Stimulated activated CD8-positive, alpha-beta memory T cell treated with anti-CD3 and anti-CD28 coated beads, Interleukin-4, amount 100 ng/mL, for 48 hours (primary cell): ENCODE results near the gene ATP5MG.
"Not testable (repeated sequence)": the region's sequence is repeated elsewhere in the genome, so short reads cannot be mapped to it uniquely, and the experiment has no call there.

Source experiments
- DNase-seq: peaks from one replicate; pipeline ENCODE4 v3.0.0-alpha.2; 2020

The ATP5MG gene, protein sequence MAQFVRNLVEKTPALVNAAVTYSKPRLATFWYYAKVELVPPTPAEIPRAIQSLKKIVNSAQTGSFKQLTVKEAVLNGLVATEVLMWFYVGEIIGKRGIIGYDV

DNA sequence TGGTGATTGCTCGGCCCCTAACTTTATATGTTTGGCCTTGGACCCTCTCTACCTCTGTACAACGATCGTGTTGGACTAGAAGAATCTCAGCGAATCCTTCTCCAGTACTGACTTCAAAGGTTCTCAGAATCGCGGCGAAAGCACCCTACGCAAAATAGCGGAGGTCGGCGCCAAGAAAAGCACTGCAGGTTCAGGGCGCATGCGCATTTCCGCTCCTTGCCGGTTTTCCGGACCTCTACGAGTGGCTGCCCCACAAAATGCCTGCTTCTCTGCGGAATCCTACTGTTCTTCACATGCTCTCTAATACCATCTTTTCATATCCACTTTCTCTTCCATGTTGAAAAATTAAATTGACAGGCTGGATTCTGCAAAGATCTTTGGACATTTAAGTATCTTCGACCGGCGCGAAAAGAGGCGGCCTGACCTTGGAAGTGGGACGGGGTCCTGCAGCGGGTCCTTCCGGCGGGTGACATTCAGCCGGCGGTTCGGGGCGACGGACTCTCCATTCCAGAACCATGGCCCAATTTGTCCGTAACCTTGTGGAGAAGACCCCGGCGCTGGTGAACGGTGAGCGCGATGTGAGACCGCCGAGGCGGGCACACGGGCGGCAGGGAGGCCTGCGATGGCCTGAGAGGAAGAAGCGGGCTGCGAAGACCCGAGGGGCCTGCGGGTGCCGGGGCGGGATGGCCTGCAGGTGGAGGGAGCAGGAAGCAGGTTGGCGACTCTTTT, at the start of gene ATP5MG:
TSS of gene ATP5MG (plus strand) at position 456 of the 729 bp plus-strand sequence. CDS start at position 516, 60 bp downstream.
- peak; percentile 95 for DNase-seq

GRCh38 chr11:118353084-118353710, 48.2 kb upstream of the ATP5MG start:
- no peak for DNase-seq

- DNase-seq: no peak
Measured at GRCh38 chr11:118358071-118358470, 43.3 kb upstream of the ATP5MG start.

DNA sequence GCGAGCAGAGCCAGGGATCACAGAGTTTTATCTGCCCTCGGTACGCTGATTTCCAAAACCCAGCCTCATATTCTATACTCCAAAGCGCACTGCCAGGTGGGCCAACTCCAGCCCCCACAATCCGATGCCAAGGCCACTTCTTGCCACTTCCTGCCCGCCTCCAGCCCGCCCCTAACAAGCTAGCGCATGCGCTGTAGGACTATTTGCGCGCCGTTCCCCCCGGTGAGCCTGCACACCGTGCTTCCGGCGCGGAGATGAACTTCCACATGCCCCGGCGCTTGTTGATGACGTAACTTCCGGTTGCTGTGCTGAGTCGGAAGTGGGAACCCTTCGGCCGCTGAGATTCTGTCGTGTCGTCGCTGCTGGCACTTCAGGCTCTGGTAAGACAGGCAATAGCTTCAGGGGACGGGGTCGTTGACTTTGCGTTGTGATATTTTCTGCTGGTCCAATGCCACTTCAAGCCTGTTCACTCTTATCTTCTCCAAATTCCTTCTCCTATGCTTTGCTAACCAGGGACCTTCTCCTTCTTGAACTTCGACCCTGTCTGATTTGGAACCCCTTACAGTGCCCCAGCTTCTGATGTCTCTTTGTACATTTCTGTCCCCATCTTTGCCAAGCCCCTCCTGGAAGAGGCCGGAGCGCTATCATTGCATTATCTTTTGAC, 42.0 kb upstream of the ATP5MG start, which contains the start of gene UBE4A:
TSS of gene UBE4A (plus strand) at position 306 of the 664 bp plus-strand sequence. CDS start 5,481 bp downstream, outside the sequence.
- DNase-seq: peak; percentile 99

GRCh38 chr11:118364956-118365615, 36.3 kb upstream of the ATP5MG start:
- no peak for DNase-seq

GRCh38 chr11:118366287-118366686, 35.1 kb upstream of the ATP5MG start:
- no peak for DNase-seq

DNA sequence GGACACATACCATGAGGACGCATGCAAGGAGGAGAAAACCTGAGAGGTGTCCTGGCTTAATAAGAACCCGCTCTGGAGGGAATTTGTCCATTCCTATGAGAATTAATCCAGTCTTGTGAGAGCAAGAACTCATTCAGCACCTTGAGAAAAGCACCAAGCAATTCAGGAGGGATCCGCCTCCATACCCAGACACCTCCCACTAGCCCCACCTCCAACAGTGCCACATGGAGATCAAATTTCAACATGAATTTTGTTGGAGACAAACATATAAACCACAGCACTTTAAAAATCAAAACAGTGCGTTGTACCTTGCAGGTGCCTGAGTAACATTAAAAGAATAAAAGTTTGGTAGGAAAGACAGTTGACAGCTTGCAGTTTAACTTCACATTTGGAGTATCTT, 30.6 kb upstream of the ATP5MG start:
- DNase-seq: no peak

- no peak for DNase-seq
Measured at GRCh38 chr11:118373263-118373662, 28.1 kb upstream of the ATP5MG start.

DNA sequence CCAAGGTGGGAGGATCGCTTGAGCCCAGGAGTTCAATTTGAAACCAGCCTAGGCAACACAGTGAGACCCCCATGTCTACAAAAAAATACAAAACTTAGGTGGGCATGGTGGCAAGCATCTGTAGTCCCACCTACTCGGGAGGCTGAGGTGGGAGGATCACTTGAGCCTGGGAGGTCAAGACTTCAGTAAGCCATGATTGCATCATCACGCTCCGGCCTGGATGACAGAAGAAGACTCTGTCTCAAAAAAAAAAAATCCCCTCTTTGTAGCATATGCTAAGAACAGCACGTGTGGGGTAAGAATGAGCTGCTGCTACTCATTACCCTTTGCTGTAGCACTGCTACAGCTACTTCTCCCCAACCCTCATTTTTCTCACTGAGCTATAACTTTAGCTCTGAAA, 27.5 kb upstream of the ATP5MG start:
- DNase-seq: no peak

GRCh38 chr11:118374729-118375128, 26.7 kb upstream of the ATP5MG start:
- DNase-seq: no peak

- no peak for DNase-seq
Measured at GRCh38 chr11:118375978-118376377, 25.4 kb upstream of the ATP5MG start.

GRCh38 chr11:118379497-118379896, 21.9 kb upstream of the ATP5MG start:
- no peak for DNase-seq

GRCh38 chr11:118380571-118380970, 20.8 kb upstream of the ATP5MG start:
- DNase-seq: no peak

DNA sequence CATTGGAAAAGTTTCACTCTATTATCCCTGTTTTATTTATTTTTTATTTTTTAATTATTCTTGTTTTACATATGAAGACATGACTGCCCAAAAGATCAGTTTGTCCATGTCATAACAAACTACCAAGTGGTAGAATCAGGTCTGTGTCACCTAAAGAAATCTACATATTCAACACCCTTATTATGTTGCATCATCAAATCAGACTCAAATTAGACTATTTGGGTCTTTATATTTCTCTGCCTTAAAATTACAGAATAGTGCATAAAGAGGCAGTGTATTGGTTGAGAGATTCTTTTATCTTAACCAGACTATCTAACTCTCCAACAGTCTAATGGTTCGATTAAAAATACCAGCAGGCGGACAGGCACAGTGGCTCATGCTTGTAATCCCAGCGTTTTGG, 18.5 kb upstream of the ATP5MG start:
- DNase-seq: no peak

DNA sequence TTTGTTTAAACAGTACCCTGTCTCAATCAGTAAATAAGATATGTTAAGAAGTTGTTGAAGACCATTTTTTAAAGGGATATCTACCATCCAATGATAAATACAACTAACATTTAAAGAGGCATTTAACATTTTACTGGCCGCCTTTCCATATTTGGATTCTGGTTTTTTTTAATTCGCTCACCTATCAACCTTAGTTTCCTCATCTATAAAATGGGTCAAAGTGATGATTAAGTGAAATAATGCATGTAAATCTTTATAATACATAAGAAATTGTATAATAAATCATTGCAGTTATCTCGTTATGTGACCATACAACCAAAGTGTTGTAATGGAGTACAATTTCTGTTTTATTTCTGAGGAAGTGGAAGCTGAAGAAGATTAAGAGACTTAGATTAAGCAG, 17.7 kb upstream of the ATP5MG start:
- no peak for DNase-seq

DNA sequence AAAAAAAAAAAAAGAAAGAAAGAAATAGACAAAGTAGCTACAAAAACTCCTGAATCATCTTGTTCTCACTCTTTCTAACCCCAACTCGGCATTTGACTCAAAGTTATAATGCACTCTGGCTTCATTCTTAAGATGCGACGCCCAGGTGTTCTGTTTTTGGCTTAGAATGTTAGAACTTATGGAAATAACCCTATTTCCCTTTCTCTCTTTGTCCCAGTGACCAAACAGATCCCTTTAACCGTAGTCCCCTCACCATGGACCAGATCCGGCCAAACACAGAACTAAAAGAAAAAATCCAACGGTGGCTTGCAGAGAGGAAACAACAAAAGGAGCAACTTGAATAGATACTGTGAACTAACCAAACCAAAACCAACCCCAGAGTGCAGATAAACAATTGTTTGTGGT, 5.3 kb upstream of the ATP5MG start:
- no peak for DNase-seq

DNA sequence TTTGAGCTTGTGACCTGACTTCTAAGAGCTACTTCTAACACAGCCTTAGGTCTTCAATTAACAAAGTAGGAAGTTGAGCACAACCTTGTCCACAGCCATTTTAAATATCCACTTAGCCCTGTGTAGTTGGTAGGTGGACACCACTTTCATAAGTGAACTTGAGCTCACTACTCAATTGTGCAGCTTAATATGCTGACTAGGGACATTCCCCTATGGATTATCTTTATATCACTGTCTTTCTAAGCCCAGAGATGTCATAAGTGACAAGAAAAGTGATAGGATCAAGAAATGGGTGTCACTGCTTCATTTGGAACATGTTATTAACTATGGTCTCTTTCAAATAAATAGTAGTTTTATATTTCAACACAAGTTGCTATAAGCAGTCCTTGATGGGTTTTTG, 4.0 kb upstream of the ATP5MG start:
- DNase-seq: no peak

- DNase-seq: peak; percentile 40
Measured at GRCh38 chr11:118398791-118399559, 2.4 kb upstream of the ATP5MG start.

GRCh38 chr11:118401880-118402590, 629 bp downstream of the ATP5MG start:
- DNase-seq: no peak

DNA sequence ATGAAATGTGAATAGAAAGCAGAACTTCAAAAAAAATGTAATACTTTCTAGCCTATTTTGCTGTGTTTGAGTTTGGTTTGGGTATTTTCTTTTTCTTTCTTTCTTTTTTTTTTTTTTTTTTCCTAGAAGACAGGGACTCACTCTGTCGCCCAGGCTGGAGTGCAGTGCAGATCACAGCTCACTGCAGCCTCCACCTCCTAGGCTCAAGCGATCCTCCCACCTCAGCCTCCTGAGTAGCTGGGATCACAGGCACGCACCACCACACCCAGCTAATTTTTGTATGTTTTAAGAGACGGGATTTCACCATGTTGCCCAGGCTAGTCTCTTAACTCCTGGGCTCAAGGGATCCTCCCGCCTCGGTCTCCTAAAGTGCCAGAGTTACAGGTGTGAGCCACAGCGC, 1.2 kb downstream of the ATP5MG start:
- not testable (repeated sequence) for DNase-seq

DNA sequence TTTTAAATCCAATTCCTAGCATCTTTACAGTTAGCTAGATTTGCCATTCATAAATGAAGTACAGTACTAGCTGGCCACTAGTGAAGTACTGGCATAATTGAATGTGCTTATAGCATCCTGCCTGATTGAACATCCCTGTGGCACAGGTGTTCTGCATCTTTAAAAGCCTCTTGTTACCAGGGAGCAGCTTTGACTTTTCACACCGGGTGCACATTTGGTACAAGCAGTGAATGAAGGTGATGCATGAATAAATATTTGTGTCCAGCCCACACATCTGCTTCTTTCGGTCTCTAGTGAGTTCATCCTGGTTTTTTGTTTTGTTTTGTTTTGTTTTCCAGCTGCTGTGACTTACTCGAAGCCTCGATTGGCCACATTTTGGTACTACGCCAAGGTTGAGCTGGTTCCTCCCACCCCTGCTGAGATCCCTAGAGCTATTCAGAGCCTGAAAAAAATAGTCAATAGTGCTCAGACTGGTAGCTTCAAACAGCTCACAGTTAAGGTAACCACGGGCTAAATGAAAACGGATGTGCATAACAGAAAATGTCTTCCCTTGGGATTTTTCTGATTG, 5.3 kb downstream of the ATP5MG start:
- DNase-seq: no peak
